HG02763 (cell line): ENCODE results near the gene SHISA5.

Experiments used
- ATAC-seq: cut with Tn5 transposase; IDR thresholded peaks from one replicate; pipeline ENCODE4 v1.9.1; 2021; ENCODE audit warnings: mild to moderate bottlenecking, moderate library complexity; ENCODE audit not compliant: unreplicated experiment

SHISA5 gene

DNA sequence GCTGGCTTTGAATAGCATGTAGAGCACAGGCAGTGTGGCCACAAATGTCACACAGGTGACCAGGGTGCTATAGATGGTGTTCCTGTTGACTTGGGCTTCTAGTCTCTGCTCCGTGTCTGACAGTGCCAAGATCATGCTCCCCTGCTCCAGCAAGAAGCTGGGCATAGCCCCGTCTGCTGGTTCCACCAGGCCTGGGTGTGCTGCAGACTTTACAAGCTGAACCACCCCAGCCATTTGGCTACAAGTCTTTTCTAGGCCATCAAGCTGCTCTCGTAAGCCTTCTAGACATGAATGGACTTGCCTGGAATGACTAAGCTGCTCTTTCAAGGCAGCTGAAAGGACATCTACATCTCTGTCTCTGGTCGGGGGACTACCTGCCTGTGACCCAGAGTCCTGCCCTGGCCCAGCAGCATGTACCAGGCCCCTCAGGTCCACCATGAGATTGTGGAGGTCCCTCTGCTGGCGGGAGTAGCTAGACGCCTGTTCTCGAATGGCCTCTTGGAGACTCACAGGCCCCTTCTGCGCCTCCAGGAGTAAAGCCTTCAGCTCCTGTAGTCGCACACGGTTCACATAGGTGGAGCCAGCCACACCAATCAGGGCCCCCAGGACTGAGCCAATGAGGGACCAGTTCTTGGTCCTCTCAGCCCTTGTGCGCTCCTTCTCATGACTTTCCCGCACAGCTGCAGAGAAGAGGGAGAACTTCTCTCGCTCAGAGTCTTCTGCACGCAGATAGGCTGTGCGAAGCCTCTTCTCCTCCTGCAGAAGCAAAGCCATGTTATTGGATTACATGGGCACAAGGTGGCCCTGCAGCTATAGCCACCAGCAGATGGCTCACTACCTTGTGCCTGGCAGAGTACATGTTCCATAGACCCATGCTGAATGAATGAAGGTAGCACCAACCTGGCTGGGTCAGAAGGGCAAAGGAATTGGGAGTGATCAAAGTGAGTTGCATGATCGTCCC, 71.3 kb downstream of the SHISA5 start:
- no peak for ATAC-seq

GRCh38 chr3:48431224-48432029, 72.5 kb downstream of the SHISA5 start:
- no peak for ATAC-seq

DNA sequence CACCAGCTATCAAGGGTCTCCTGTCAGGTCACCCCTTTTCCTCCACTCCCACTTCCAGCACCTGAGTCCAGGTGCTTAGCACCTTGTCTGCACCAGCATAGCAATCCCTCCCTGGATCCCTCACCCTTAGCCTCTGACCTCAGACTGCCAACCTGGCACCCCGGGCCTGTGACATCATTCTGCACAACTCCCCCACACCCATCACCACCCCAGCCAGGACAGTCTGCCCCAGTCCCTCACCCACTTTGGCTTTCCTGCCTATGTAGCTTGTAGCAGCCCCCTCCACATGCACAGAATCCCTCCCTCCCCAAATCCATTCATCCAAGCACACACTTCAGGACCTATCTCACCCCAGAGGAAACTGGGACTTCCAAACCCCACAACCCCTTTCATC, 73.3 kb downstream of the SHISA5 start:
- no peak for ATAC-seq

DNA sequence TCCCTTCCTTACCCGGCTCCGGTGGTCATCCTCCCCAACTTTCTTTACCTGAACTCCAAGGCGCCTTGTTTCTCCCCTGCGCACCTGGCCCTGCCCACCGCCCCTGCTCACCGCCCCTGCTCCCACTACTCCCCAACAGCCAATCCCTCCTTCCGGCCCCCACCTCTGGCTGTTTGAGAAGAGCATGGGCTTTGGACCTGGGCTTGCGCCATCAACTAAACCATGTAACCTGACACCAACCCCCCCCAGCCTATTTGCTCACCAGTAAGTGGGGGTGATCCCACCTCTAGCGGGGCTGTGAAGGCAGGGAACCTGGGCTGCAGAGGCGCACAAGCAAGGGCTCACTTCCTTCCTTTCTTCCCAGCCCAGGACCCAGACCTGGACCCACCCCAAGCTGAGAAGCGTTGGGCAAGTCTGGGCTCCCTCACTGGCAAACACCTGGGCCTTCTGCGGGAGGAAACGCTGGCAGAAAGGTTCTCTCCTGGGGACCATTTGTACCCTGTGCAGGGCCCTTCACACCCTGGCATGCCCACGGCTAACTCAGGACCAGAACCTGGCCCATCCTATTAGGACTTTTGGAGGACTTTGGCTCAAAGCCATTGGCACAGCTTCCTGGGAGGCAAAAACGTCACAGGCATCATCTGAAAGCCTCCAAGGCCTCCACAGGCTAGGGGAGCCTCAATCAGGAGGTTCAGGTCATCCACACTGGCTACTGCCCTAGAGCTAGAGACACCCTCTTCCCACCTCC, 73.8 kb downstream of the SHISA5 start, which contains the start of gene PLXNB1:
Gene PLXNB1, minus strand, starts transcription at position 127 of the 748 bp plus-strand sequence. CDS start 5,475 bp downstream, outside the sequence.
- ATAC-seq, result no peak

DNA sequence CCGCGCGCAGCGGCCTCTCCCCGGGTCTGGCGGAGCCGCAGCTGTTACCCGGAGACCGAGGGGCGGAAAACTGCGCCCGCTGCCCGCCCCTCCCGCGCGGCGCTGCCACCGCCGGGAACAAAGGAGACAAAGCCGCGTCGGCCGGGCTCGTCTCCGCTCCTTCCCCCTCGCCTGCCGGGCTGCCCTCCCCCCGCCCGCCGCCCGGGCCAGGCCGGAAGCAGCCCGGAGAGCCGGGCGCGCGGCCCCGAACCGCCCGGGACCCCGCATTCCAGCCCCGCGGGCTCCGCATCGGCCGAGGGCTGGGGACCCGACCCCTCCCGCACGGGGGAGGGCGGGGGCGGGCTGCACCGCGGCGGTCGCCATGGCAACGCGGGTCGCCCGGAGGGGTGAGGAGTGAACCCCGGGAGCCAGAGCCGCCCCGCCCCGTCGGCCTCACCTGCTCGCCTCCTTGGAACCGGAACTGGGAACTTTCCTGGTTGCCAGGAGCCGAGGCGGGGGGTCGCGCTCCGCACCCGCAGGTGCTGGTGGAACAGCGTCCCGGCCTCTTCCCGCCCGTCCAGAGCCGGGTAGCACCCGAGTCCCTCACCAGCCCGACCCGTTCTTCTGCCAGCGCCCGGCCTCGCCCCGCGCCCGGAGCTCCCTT, 74.5 kb downstream of the SHISA5 start:
- ATAC-seq, result no peak

- ATAC-seq, result no peak
Observed at GRCh38 chr3:48428572-48429316, 75.2 kb downstream of the SHISA5 start.

DNA sequence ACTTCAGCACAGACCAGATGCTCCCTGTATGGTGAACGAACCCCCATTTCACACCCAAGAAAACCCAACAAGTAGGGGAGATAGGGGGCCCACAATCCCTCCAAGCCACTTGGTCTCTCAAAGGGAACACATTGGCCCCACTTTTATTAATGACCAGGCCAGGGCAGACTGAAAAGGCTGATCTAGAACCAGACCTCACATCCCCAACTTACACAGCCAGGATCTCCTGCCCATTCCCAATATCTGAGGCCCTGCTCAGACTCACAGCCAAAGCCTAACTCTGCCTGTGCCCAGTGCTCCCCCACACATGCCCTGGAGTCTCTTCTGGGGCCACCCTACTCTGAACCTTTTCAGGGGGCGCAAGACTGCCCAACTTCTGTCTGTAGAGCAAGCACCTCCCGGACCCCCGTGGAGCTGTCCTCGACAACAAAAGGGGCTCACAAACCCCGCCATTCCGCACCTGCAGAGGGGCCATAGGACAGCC, 75.8 kb downstream of the SHISA5 start:
- no peak for ATAC-seq

GRCh38 chr3:48427630-48427962, 76.4 kb downstream of the SHISA5 start:
- no peak for ATAC-seq

DNA sequence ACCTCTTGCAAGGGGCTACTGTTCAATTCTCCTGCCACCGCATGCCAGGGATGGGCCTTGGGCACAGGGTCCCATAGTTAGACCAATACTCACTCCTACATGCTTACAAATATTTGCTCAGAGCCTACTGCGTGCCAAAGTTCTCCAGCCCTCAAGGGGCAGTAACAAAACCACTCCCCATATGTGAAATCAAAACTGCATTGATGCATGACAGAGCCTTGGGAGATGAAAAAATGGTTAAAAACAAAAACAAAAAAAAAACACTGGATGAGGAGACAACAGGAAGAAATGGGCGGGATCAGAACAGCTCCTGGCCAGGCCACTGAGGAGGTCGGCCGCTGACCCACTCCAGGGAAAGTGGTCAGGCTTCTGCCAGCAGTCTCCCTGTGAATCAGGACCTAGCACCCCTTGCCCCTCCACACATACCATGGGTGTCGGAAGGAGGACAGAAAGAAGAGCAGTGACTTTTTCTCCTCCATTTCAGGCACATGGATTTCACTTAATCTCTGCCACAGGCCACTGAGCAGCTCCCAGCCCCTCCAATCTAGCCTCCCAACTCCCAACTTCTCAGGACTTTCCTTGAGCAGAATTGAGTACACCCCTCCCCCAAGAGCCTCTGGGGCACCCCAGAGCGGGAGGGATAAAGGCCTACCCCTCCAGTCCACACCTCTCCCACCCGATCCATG, 76.9 kb downstream of the SHISA5 start:
- ATAC-seq, result no peak

DNA sequence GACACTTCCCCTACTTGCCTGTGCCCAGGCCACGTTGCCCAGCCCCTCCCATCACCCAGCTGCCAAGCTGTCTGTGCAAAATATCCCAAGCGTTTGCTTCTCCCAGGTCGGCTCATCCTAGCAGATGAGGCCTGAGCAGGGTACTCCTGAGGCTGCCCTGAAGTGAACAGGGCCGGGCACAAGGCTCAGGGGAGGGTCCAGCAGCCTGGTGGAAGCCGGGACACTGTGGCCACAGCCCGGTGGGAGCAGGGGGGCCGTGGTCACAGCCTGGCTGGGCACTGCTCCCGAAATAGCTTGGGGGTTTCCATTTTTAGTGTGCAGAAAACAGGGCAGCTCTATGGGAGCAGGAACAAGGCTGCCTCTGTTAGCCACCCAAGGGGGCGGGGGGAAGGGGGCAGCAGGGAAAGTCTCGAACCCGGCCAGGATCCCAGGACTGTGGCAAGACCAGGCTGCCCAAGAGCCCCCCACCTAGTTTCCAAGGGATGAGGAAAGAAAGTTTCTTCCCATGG, 77.5 kb downstream of the SHISA5 start:
- no peak for ATAC-seq

GRCh38 chr3:48425281-48425812, 78.6 kb downstream of the SHISA5 start:
- no peak for ATAC-seq

GRCh38 chr3:48423883-48424695, 79.9 kb downstream of the SHISA5 start:
- ATAC-seq, result no peak

DNA sequence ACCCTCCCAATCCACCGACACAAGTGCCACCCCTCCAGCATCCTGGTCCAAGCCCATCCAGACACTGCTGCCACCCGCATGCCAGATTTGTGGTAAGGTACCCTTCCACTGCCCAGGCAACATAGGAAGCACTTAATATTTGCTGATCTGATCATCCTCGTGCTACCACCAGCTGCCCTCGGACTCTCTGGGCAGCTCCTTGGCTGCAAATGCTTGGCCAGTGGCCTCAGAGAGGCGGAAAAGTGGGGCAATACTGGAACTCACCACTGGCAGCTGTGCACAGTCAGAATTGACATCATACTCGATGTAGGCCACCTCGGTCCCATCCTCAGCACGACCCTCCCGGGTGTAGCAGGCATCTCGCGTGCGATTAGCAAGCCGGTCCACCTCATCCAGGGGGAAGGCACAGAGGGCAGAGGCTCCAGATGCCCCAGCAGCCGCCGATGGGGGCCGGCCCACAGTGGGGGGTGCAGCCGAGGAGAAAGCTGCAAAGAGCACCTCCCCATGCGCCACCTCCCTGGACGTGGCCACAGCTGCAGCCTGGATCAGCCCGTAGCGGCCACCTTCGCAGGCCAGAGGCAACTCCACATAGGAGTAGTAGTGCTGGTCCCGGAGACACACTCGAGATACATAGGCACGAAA, 80.6 kb downstream of the SHISA5 start:
- no peak for ATAC-seq

- ATAC-seq, result no peak
Observed at GRCh38 chr3:48422681-48423080, 81.3 kb downstream of the SHISA5 start.

GRCh38 chr3:48422272-48422671, 81.7 kb downstream of the SHISA5 start:
- ATAC-seq, result no peak

DNA sequence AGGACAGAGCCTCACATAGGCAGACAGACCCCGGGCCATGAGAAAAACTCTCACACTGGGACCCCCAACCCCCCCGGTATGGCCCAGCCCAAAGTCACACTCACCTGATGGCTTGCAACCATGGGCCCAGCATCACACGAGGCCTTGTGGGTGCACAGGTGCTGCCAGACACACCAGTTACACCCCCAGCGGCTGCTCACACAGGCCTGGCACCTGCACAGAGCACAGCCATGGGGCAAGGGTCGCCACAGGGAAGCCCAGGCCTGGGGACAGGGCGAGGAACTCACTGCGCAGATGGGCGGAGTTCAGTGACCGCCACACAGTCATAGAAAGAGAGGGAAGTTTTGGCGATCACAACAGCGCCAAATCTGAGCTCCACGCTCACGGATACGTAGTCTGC, 83.4 kb downstream of the SHISA5 start:
- ATAC-seq, result no peak

GRCh38 chr3:48419597-48419996, 84.4 kb downstream of the SHISA5 start:
- no peak for ATAC-seq
